ENCODE data around the gene CMTM1. TPM values are rescaled to one million over a fixed set of nuclear protein-coding genes. Genes with fewer than 3 reads are reported as not detected.

The CMTM1 gene
- total RNA-seq, 3 donors from 2014 or later, result 3.1 to 6.1 (median 4.8) TPM

DNA sequence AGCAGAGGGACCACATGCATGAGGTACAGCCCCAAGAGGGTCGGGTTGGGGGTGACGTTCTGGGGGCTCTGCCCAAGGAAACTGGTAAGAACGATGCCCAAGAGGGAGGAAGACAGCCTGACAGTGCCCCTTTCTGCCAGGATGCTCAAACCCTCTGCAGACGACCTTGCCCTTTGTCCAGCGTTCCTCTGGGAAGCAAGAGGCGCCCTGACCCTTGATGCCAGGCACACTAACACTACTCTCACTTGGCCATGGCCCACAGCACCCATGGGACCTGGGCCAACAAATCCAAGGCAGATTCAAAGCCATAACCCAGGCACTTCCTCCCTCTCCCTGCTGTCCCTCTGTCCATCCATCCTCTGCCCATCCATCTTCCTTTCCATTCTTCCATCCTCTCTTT lies 36.8 kb upstream of the CMTM1 start:
- Histone ChIP-seq H3K36me3 (ENCODE audit: low read depth) (no peaks in the 10 kb centered on the region), H3K9me3 (no peaks in the 10 kb centered on the region), H3K4me3 (no peak overlapping the region), H3K4me1 (ENCODE audit: low read depth) (no peaks in the 10 kb centered on the region)
- TF ChIP-seq, protein P1, sequence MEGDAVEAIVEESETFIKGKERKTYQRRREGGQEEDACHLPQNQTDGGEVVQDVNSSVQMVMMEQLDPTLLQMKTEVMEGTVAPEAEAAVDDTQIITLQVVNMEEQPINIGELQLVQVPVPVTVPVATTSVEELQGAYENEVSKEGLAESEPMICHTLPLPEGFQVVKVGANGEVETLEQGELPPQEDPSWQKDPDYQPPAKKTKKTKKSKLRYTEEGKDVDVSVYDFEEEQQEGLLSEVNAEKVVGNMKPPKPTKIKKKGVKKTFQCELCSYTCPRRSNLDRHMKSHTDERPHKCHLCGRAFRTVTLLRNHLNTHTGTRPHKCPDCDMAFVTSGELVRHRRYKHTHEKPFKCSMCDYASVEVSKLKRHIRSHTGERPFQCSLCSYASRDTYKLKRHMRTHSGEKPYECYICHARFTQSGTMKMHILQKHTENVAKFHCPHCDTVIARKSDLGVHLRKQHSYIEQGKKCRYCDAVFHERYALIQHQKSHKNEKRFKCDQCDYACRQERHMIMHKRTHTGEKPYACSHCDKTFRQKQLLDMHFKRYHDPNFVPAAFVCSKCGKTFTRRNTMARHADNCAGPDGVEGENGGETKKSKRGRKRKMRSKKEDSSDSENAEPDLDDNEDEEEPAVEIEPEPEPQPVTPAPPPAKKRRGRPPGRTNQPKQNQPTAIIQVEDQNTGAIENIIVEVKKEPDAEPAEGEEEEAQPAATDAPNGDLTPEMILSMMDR (IDR thresholded peaks at IDR 0.05), result no peak
- intact Hi-C loops (cut with DNase I, micrococcal nuclease), result no loop called here
- ATAC-seq (no peak), DNase-seq (no peak)

DNA sequence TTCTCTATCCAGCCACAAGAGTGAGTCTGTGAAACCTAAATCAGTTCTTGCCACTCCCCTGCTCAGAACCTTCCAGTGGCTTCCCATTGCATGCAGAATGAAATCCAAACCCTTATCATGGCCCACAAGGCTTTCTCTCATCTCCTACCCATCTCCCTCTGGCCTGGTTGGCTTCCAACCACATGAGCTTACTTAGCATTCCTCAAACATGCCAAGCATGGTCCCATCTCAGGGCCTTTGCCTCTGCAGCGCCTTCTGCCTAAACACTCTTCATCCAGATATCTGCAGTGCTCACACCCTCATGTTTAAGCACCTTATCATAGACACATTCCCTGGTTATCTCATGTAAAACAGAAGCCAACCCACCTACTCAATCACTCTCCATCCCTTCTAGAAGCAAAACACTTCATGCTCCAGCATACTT lies 31.9 kb upstream of the CMTM1 start:
- DNase-seq, result no peak
- no peaks in the 10 kb centered on the region for H3K4me1 ChIP-seq (ENCODE audit: low read depth)
- intact Hi-C loops (cut with DNase I, micrococcal nuclease), result no loop called here
- H3K9me3 ChIP-seq, result no peaks in the 10 kb centered on the region
- H3K36me3 ChIP-seq (ENCODE audit: low read depth), result no peaks in the 10 kb centered on the region
- TF ChIP-seq, protein P1 (IDR thresholded peaks at IDR 0.05), result no peak
- no peak overlapping the region for H3K4me3 ChIP-seq
- no peak for ATAC-seq

DNA sequence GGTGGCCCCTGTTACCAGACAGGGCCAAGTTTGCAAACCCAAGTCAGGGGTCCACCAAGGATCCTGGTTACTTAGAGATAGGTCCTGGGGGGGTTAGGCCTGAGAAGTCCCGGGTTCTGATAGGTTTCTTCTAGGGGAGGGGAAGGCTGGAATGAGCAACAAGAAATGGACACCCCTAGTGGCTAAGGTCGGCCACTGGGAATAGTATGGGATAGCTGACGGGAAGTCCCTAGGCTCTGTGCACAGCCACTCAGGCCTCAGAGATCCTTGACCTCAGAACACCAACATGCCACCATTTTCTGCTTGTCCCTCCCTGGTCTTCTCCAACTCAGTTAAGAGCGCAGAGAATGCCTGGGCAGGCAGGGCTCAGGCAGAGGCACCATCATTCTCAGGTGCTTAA lies 29.7 kb upstream of the CMTM1 start:
- TF ChIP-seq, protein P1 (IDR thresholded peaks at IDR 0.05), result no peak
- ATAC-seq, result no peak
- H3K4me1 ChIP-seq (ENCODE audit: low read depth), result no peaks in the 10 kb centered on the region
- DNase-seq, result no peak
- no peak overlapping the region for H3K4me3 ChIP-seq
- no peaks in the 10 kb centered on the region for H3K36me3 ChIP-seq (ENCODE audit: low read depth)
- no peaks in the 10 kb centered on the region for H3K9me3 ChIP-seq
- intact Hi-C loops (cut with DNase I, micrococcal nuclease), result no loop called here

- peak; percentile 10 for ATAC-seq
- intact Hi-C loops (cut with DNase I, micrococcal nuclease), result no loop called here
- Histone ChIP-seq H3K4me3 (no peak overlapping the region), H3K36me3 (ENCODE audit: low read depth) (no peaks in the 10 kb centered on the region), H3K9me3 (no peaks in the 10 kb centered on the region), H3K4me1 (ENCODE audit: low read depth) (no peaks in the 10 kb centered on the region)
- TF ChIP-seq, protein P1 (IDR thresholded peaks at IDR 0.05), result no peak
- no peak for DNase-seq
These were observed 29.0 kb upstream of the CMTM1 start for GRCh38 chr16:66537236-66537635.

DNA sequence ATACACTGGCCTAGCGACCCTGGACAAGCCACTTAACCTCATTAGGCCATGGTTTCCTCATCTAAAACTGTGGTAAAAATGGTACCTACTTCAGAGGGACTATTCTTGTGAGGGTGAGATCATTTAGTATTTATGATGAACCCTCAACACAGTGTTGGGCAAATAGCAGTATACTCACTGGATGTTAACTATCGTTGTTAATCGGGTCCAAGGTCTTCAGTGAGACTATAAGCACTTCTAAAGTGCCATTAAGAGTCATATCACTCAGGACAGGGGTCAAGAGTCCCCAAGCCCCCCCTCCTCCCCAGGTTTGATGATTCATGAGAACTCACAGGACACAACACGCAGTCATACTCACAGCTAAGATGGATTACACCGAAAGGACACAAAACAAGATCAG lies 27.3 kb upstream of the CMTM1 start:
- H3K36me3 ChIP-seq (ENCODE audit: low read depth), result no peaks in the 10 kb centered on the region
- DNase-seq, result no peak
- intact Hi-C loops (cut with DNase I, micrococcal nuclease), result no loop called here

More for the DNA sequence above, 27.3 kb upstream of the CMTM1 start:
- Histone ChIP-seq H3K9me3 (no peaks in the 10 kb centered on the region), H3K4me1 (ENCODE audit: low read depth) (no peaks in the 10 kb centered on the region), H3K4me3 (no peak overlapping the region)
- TF ChIP-seq, protein P1 (IDR thresholded peaks at IDR 0.05), result no peak
- ATAC-seq, result peak; percentile 50
